Measurements from ENCODE around the gene CAMK1D.

DNA sequence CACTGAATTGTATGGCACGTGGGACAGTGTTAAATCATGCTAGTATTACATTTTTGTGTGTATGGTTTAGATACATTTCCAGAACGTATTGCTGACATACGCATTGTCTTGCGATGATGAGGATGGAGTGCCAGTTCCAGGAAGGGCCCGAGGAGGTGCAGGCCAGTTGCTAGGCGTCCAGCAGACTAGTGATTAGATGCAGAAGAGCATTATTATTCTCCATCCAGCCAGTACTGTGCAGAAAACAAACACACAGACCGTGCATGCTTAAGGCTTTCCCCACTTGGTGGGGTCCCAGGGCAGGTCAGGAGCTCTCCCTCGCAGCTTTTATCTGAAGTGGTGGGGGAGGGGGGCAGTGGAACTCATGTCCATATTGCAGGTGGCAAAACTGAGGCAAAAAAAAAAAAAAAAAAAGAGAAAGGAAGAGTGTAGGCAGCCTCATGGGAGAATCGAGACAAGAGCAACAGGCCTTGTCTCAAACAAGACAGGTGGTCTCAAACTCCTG lies 189.2 kb downstream of the CAMK1D start:
- TF ChIP-seq, protein P1, sequence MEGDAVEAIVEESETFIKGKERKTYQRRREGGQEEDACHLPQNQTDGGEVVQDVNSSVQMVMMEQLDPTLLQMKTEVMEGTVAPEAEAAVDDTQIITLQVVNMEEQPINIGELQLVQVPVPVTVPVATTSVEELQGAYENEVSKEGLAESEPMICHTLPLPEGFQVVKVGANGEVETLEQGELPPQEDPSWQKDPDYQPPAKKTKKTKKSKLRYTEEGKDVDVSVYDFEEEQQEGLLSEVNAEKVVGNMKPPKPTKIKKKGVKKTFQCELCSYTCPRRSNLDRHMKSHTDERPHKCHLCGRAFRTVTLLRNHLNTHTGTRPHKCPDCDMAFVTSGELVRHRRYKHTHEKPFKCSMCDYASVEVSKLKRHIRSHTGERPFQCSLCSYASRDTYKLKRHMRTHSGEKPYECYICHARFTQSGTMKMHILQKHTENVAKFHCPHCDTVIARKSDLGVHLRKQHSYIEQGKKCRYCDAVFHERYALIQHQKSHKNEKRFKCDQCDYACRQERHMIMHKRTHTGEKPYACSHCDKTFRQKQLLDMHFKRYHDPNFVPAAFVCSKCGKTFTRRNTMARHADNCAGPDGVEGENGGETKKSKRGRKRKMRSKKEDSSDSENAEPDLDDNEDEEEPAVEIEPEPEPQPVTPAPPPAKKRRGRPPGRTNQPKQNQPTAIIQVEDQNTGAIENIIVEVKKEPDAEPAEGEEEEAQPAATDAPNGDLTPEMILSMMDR (IDR thresholded peaks at IDR 0.05), result no peak
- TF ChIP-seq POLR2AphosphoS5 (IDR thresholded peaks at IDR 0.05; ENCODE audit: insufficient read depth in 1 of 2, low read depth in 1 of 2), result no peak
- TF ChIP-seq POLR2A (IDR thresholded peaks at IDR 0.05), result no peak
